Umbilical cord (tissue), 2 donors: ENCODE results near the gene GTF2F1. TPM values are rescaled to one million over a fixed set of nuclear protein-coding genes. Genes with fewer than 3 reads are reported as not detected.
"Not testable (repeated sequence)": the region's sequence is repeated elsewhere in the genome, so short reads cannot be mapped to it uniquely, and the experiment has no call there.

Source experiments
- DNase-seq: peaks from one replicate; pipeline ENCODE4 v3.0.0-alpha.2; 2015; ENCODE audit warnings: low spot score
- total RNA-seq: library from RNA; depleted of rRNA; stranded (reverse); fragments of >200 nt; gene quantifications from one replicate; pipeline ENCODE4 v1.2.3, GENCODE V29; 2014; ENCODE audit warnings: low replicate concordance; ENCODE audit not compliant: insufficient read depth

GTF2F1 gene
- total RNA-seq, 1 donor from 2014 or later: 29.4 TPM

GRCh38 chr19:6387372-6387771 is 5.6 kb downstream of the GTF2F1 start:
- DNase-seq: no peak

- DNase-seq: no peak
Measured at GRCh38 chr19:6384381-6384780, 8.6 kb downstream of the GTF2F1 start.

DNA sequence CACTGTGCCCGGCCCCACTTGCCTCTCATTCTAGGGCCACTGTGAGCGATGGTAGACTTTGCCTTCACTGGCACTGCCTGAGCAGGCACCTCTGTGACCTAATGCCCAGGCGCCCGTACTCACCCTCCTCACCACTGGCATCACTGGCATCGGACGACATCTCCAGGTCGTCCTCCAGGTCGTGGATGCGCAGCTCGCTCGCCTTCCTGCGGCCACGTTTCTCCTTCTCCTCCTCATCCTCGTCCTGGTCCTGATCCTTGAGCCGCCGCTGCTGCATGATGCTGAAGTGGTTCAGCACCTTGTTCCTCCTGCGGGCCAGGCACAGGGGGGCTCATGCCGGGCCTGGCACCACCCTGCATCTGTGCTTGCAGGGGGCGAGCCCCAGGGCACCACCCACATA is 9.8 kb downstream of the GTF2F1 start:
- DNase-seq: no peak

GRCh38 chr19:6381030-6381750 is 11.8 kb downstream of the GTF2F1 start:
- no peak for DNase-seq

DNA sequence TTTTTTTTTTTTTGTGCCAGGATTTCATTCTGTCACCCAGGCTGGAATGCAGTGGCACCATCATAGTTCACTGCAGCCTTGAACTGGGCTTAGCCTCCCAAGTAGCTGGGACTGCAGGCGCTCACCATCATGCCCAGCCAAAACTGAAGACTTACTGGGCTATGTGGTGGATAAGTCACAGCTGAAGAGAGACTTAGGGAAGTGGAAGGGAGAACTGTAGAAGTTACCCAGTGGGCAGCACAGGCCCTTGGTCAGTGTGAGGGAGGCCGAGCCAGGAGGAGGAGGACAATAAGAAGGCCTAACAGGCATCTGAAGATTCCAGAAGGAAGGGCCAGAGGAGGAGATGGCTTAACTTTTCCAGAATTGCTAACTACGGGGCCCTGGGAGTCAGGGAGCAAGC is 13.2 kb downstream of the GTF2F1 start:
- DNase-seq: no peak

DNA sequence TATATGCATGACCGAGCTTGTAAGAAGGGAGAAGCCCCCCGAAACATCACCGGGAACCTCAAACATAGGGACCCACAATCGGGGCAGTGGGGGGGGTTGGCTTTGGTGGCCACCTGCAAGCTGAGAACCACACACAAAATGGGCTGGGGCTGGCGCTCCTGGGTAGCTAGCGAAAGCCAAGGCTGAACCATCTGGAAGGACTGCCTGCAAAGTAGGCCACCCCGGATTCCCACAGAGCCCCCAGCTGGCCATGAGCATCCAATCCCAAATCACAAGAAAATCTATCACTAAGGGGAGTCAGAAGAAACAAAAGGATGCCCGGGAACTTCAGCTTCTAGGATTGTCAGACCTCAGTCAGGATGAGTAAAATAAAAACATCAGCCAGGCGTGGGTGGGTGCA is 14.5 kb downstream of the GTF2F1 start:
- no peak for DNase-seq

GRCh38 chr19:6378041-6378440 is 14.9 kb downstream of the GTF2F1 start:
- DNase-seq: peak; percentile 91

GRCh38 chr19:6376512-6377190 is 16.3 kb downstream of the GTF2F1 start:
- no peak for DNase-seq

GRCh38 chr19:6375411-6376010 is 17.5 kb downstream of the GTF2F1 start, which contains the start of gene PSPN:
Gene PSPN (minus strand): TSS chr19:6375933. CDS start chr19:6375849, 84 bp downstream.
- no peak for DNase-seq

DNA sequence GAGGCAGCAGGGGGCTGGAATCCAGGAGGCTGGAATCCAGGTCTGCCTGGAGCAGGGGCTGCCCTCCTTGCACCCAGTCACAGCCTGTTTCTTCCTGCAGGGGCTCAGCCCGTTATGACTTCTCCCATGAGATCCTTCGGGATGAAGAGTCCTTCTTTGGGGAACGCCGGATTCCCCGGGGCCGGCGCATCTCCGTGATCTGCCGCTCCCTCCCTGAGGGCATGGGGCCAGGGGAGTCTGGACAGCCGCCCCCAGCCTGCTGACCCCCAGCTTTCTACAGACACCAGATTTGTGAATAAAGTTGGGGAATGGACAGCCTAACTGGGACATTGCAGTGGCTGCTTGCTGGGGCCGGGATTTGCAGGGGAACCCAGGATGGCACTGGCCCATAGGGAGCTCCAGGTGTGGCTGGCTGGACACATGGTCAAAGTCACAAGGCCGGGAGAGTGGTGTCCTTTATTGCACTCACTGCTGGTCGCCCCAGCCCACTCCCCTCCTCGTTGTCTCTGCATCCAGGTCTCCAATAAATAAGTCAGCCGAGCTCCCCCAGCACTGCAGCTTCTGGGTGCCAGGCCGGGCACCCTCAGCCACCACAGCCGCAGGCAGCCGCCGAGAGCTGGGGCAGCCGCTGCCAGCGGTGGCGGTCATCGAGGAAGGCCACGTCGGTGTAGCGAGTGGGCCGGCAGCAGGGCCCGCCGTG is 18.1 kb downstream of the GTF2F1 start:
- no peak for DNase-seq

DNA sequence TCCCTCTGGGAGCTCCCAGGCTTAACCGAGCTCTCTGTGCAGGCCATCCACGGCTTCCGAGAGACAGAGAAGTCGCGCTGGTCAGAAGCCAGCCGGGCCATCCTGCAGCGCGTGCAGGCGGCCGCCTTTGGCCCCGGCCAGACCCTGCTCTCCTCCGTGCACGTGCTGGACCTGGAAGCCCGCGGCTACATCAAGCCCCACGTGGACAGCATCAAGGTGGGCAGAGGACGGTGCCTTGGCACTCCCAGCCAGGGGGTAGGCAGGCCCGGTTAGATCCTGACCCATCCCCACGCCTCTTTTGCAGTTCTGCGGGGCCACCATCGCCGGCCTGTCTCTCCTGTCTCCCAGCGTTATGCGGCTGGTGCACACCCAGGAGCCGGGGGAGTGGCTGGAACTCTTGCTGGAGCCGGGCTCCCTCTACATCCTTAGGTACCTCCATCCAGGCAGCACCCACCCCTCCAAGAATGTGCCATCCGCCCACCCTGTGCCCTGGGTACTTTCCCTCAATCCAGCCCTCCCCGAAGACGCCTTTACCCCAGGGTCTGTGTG is 18.7 kb downstream of the GTF2F1 start:
- no peak for DNase-seq

DNA sequence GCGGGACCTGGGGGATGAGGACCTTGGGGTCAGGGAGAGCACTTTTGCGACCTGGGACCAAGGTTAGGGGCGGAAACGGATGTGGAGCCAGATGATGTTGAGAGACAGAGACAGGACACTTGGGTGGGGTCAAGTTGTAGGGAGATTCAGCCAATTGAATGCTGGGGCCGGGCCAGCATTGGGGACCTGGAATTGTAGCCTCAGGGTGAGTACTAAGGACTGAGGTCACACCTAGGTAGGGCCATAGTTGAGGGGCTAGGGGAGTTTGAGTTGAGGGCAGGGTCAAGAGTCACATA is 19.2 kb downstream of the GTF2F1 start:
- DNase-seq: no peak

DNA sequence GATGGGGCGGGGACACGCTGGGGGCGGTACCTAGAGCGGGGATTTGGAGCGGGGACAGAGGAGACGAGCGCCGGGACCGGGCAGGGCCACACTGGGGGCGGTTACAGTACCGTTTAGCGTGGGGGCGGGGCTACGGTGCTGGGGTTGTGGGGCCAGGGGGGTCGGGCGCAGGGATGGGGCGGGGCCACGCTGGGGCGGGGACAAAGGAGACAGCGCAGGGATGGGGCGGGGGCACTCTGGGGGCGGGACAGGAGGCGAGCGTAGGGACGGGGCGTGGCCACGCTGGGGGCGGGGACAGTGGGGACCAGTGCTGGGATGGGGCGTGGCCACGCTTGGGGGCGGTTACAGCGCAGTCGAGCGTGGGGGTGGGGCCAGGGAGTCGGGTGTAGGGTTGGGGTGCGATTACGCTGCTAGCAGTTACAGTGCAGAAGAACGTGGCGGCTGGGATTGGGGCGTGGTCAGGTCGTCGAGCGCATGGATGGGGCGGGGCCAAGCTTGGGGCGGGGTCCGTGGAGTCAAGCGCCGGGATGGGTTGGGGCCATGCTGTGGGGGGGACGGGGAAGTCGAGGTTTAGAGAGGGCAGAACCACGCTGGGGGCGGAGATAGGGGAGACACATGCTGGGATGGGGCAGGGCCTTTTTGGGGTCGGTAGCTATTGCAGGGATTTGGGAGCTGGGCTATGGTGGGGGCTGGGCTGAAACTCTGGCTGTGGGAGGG is 19.7 kb downstream of the GTF2F1 start:
- peak; percentile 99 for DNase-seq

GRCh38 chr19:6372594-6373095 is 20.3 kb downstream of the GTF2F1 start, which contains the start of gene ALKBH7:
Gene ALKBH7 (plus strand): TSS chr19:6372794. CDS start chr19:6372821, 27 bp downstream.
- peak; percentile 100 for DNase-seq

DNA sequence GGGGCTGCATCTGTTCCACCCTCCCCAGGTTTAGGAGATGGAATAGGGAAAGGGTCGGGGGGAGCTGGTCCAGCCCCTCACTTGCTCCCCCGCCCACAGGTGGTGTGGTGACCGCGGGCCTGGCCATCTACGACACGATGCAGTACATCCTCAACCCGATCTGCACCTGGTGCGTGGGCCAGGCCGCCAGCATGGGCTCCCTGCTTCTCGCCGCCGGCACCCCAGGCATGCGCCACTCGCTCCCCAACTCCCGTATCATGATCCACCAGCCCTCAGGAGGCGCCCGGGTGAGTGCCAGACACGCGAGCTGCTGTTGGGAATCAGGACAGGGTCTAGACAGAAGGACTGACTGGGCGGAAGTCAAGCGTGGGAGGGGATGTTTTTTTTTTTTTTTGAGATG is 28.6 kb downstream of the GTF2F1 start:
- no peak for DNase-seq

DNA sequence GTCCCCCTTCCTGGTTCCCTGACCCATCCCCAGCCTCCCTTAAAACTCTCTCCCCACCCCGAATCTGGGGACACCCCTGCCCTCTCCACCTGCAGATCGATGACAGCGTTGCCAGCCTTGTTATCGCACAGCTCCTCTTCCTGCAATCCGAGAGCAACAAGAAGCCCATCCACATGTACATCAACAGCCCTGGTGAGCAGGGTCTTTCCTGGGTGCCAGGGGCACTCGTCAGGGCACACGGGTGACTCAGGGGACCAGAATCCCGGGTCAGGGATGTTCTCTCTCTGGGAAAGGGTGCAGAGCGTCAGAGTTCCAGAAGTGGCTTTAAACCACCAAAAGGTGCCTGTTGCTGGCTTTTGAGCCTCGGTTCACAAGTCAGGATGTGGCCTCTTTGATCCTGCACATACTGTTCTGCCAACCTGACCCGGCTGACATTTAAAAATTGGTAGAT is 30.6 kb downstream of the GTF2F1 start:
- no peak for DNase-seq

- peak; percentile 18 for DNase-seq
Measured at GRCh38 chr19:6362027-6362350, 31.0 kb downstream of the GTF2F1 start.

- not testable (repeated sequence) for DNase-seq
Measured at GRCh38 chr19:6360857-6361216, 32.1 kb downstream of the GTF2F1 start.

DNA sequence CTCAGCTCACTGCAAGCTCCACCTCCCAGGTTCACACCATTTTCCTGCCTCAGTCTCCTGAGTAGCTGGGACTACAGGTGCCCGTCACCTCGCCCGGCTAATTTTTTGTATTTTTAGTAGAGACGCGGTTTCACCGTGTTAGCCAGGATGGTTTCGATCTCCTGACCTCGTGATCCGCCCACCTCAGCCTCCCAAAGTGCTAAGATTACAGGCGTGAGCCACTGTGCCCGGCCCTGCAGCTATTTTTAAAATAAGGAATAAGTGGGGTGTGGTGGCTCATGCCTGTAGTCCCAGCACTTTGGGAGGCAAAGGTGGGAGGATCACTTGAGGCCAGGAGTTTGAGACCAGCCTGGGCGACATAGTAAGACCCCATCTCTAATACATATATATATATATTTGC is 32.5 kb downstream of the GTF2F1 start:
- not testable (repeated sequence) for DNase-seq

DNA sequence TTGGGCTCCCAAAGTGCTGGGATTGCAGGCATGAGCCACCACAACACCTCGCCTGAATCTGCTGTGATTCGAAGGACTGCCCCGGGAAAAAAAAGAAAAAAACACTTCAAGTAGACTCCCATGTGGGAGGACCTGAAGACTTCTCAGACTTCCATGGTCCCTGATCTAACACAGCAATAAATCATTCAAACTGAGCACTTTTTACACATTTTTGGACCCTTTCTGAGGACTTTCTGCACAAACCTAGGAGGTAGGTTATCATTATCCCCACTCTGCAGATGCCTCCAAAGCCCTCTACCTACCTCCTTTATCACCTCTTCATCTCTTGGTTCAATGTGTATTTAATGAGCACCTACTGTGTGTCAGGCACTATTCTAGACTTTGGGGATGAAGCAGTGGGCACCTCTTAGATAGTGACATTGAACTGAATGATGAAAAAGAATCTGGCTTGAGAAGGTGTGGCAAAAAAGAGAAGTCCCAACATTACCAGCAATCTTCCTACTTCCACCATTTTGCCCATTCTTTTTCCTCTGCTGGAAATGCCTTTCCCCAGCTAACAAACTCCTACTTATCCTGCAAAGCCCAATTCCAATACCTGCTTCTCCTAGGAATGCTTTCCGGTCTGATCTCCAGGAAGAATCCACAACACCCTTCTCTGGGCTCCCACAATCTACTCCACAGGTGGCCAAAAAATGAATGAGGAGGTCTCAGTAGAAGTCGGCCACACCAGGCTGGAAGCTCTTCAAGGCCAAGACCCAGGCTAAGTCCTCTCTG is 33.2 kb downstream of the GTF2F1 start:
- DNase-seq: no peak
